Measurements from ENCODE around the gene SH3RF3.

Gene SH3RF3

DNA sequence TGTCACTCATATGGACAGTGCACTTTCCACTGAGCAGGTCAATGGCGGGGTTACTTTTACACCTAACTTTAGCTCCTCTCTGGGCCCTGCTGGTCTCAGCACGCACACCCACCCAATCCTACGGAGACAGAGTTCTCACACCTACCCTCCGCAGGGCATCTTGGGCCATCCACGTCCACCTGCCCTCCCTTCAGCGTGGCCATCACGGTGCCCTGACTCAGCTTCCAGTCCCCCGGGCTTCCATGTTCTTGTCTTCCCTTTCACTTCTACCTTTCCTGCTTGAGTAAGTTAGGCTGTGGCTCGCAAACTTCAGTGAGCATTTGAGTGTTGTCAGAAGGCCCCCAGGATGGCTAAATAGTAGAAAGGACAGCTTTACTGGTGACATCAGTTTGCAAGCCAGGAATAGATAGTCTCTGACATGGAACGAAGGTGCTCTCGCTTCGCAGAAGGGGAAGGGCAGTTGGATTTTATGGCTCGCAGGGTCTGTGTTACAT, 252.4 kb downstream of the SH3RF3 start:
- peak in 1 of 2 donors; percentile 9 for DNase-seq

DNA sequence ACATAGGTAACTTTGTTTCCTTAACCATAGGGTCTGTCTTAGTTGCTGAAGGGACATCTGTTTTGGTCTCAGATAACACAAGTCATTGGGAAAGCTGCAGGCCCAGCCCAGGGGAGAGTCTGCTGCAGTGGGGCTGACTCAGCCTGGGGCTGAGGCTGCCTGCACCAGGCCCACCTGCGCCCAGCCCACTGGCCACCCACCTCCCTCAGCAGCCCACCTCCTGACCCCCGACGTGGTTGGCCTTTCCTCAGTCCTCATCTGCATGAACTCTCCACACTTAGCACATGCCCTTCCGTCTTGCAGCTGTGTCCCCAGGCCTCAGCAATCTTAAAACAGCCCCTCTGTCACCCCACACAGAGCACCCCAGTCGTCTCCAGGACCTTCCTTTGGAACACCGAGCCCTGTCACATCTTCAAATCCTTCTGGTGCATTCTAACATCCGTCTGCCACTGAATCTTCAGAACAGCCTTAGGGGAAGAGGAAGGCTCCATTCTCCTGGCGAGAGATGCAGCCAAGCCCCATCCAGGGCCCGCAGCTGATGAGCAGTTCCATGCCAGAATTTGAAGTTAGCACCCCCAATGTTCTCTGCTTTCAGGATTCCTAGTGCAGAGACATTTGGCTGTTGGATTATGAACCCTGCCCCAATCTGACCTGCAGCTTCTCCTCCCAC, 253.4 kb downstream of the SH3RF3 start:
- DNase-seq = peak in 1 of 2 donors; percentile 10

DNA sequence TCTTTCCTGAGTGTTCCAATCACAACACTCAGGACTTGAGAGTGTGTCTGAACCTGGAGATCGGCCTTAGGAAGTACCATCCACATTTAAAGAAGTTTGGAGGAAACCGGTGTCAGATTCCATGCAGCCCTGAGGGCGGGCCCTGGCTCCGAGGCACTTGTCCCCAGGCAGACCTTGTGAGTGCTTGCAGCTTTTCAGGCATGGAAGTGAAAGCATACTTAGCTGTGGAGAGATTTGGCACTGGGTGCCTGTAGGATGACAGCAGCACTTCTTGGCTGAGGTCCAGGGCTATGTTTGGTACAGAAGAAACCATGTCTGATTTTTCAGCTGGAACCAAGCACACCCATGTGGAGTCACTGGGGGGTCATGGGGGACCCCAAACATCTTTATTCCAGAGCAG, 253.9 kb downstream of the SH3RF3 start:
- peak in 1 of 2 donors; percentile 4 for DNase-seq

DNA sequence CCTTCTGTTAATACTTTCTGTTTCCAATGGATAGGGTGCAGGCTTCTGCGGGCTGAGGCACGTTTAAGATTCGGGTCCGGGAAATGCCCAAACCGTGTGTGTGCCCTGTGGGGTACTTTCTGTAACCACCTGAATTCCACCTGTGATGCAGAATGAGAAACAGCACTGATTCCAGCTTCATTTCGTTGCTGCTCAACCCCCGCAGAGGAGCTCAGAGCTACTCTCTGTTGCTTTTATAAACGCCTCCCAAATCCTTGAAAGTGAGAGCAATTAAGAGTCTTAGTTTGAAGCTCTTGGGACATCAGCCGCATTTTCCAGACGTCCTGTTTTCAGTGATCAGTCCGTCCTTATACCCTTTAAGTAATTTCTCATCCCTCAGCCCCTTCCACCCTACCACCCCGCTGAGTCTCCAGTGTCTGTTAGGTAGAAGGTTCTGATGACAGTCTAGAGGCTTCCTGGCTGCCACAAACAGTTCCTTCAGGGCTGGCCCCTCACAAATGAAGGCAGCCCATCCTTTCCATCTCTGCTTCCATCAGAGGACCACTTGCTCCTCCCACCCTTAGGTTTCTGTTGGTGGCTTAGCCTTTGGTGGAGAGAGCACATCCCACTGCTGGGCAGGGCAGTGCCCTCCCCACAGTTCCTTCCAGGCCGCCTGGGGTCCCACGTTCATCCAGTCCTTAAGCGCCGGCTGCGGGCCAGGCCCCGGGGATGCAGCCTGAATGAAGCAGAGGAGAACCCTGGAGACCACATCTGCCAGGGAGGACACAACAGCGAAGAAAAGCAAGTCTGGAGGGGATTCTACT, 254.7 kb downstream of the SH3RF3 start:
- DNase-seq = peak in 1 of 2 donors; percentile 2

DNA sequence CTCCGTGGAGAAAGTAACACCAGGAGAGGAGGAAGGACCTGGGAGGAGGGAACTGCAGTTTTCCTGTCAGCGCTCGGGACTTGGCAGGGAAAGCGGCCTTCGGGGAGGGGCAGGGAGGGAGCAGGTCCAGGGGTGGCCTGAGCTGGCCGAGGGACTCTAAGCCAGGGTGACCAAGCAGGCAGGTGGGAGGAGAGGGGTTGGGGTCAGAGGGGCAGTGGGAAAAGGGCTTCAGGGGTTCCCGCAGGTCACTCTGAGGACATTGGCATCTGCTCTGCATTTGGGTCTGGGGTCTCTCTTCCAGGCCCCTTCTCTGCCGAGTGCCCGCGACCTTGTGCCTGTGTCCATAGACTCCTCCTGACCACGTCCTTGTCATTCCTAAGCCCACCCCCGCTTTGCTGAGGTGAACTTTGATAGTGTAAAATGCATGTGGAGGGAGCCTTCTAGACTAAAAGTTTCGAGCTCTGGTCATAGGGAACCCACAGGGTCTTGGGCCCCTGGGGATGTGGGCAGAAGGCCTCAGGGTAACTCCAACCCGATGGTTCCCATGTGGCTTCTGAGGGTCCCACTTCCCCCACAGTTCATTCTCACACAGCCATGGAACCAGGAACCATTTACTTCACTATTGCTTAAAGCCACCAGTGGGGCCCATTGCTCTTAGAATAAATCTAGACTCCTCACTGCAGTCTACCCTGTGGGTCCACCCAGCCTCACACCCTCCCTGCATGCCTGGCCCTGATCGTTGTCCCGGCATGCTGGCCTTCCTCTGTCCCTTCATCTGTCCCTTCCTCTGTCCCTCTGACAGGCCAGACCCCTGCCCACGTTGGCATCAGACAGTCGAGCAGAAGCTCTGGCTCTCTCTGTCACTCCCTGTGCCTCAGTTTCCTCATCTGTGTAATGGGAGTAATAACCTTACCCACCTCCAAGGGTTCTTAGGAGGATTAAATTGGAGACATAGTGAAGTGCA, 255.6 kb downstream of the SH3RF3 start:
- no peak for DNase-seq

DNA sequence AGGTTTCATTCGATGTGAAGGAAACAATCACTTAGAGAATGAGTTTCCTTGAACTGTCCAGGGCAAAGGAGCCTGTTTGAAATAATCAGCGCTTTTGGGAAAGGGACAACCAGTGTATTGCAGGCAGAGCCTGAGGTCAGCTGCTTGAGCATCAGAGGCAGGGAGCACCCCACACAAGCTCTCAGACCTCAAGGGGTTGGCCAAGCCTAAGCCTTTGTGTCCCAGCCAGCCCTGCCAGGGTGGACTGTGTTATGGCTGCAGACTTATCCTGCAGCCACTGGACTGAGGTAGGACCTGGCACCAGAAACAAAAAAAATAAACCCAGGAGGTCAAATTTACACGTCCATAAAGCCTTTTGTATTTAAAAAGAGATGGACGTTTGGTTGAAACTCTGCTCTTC, 256.5 kb downstream of the SH3RF3 start:
- no peak for DNase-seq

DNA sequence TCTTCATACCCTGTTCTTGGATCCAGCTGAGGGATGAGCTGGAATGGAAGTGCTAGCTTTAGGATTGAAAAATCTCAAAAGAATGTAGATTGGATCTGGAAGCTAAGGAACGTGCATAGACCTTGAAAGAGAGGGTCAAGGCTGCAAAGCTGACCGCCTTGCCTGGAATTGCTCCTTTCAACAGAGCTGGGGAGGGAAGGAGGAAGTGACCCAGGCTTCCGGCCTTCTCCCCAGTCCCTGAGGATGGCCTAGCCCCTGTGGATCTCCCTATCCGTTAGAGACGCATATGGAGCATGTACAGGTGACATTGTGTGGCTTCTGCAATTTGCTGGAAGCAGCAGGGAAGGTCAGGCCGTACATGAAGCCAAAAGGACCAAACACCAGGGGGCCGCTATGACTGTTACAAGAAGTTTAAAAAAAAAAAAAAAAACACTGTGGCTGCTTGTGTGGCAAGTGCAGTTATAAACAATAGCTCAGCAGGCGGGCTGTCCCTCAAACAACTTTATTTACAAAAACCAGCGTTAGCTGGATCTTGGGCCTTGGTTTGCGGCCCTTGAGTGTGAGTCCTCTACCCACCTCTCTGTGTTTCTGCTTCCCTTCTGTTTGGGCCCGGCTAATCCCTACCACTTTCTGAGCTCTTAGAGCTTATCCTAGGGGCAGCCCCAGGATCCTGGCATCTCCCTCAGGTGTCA, 257.1 kb downstream of the SH3RF3 start:
- DNase-seq = no peak

DNA sequence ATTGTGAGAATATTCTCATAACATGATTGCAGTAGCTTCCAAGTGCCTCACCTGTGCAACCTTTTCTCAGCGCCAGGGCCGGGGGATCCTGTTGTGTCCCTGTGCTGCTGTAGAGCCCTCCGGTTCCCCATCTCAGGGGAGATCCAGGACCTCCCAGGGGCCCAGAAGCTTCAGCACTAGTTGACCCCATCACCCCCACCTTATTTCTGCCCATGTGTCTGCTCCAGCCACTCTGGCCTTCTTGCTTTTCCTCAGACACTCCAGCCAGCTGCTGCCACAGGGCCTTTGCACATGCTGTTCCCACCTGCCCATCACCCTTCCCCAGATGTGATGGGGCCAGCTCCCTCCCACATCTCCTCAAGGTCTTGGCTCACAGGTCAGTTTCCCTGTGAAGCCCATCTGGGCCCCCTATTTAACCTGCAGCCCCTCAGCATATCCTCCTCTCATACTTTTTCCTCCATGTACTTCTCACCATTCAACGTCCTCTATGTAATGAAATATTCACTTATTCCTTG, 258.3 kb downstream of the SH3RF3 start:
- DNase-seq = no peak

DNA sequence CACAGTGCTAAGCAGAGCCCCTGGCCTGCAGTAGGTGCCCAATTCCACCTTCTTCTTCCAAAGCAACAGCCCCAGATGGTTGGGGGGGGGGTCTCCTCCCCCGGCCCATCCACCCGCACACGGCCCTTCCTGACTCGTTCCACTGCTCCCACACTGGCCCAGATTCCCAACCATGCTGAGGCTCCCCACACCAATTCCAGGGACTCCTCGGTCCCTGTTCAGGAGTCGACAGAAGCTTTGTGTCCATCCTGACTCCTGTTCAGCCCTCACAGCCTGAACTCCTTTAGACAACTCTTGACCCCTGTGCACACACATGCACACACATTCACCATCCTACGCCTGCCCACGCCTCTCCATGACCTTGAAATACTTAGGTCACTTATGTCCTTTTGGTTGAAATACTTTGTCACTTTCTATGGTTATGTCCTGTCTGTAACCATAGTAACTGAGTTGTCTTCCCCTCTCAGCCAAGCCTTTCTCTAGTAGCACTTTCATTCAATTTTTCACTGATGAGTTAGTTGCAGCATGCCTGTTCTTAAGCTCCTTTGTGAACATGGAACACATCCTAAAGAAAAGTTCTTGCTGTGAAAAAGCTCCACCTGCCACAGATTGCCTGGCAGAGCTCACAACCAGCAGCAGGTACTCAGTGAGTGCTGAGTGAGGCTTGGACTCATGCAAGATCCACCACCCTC, 258.9 kb downstream of the SH3RF3 start:
- no peak for DNase-seq

DNA sequence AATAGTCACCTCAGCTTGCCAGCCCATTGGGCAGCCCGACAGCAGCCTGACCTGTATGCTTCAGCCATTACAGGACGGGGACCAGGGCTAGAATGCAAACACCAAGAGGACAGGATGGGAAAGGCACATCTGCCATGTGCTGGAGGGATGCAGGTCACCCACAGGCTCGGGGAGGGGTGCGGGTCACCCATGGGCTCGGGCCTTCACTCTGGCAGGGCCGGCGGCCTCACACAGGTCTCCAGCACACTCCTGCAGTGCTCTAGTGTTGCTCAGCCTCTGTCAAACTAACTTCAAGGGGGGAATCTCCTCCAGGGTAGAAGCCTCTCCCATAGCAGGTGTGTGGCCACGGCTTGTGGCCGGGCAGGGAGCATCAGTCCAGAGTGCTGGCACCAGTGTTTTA, 262.2 kb downstream of the SH3RF3 start:
- no peak for DNase-seq

DNA sequence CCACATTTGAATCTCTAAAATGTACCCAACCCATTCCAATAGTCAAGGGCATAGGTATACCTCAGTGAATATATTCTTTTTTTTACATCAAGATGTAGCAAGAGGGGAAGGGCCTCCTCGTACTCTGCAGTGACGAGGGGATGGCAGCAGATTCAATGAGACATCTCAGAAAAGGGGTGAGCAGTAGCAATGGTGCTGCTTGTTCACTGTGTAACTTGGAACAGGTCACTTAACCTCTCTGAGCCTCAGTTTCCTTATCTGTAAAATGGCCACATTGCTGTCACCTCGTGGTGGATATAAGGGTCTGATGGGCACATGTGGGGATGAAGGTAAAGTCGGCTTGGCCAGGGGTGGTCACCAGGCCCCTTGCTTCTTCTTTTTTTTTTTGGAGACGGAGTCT, 263.1 kb downstream of the SH3RF3 start:
- DNase-seq = no peak

DNA sequence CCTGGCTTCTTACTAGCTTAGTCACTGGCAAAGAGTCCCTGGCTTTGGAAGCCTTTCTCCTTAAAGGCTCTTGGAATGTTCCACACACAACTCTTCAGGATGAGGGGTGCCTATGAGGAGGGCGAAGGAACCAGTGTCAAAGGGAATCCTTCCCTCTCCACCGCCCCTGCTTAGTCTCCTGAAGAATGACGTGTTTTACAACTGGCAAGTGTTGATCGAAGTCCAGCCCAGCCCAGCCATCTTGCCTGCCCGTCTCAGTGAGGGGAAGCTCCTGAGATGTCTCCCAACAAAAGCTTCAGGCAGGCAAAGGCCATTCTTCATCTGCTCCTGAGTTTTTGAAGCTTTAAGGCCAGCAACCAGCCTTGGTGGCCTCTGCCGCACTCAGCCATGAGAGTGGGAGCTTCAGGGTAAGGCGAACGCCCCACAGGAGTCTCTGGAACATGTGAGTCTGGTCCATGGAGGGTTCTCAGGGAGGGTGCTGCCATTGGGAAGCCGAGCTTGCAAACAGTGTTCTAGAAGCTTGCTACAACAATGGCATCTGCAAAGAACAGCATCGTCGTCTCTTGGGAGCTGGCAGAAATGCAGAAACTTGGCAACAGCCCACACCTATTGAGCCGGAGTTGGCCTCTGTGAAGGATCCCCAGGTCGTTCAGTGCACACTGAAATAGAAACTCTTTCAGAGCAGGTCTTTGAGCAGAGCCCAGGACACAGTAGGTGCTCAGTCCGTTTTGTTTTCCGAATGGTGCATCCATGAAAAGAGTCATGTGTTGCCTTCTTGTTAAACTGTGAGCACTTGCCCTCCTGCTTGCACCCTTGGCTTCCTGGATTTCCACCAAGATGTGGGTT, 264.0 kb downstream of the SH3RF3 start:
- no peak for DNase-seq

DNA sequence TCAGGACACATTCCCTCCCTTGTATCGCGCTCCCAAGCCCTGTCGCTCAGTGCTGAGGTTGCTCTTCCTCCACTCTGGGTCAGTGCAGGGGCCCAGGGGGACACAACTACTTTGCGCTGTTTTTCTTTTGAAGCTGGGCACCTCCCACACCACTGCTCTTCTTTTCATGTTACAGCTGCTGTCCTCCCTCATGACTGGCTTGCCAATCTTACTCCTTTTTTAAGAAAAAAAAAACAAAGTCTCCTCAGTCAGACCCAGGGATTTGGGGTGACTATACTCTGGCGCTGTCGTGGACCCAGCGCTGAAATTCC, 264.6 kb downstream of the SH3RF3 start:
- no peak for DNase-seq

DNA sequence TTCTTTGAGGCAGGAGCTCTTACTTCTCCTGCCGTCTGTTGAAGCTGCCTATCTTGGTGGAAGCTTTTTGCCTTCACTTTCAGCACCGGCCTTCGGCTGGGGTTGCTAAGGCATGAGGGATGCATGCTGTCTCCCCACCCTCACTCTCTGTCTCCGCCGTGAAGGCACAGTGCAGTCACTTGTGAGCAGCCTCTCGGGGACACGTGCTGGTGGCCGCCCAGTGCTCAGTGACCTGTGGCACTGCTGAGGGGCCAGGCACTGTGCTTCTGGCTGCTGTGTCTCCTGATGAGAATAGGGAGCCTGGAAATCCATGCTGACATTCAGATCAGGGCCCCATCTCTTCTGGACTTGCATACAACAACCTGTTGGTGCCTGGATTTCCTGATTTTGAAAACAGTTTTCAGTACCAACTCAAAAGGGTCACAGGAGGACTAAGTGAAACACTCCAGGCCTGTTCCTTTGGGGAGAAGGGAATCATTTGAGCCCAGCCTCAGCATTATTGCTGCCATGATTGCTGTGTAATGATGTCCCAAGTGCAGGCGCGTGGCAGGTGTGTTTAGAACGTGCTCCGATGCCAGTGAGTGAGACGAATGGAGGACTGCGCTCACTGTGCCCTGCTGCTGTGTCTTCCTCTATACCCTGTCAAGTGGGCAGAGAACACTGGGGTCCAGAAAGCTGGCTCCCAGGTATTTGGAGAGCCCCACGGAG, 266.6 kb downstream of the SH3RF3 start:
- DNase-seq = no peak

DNA sequence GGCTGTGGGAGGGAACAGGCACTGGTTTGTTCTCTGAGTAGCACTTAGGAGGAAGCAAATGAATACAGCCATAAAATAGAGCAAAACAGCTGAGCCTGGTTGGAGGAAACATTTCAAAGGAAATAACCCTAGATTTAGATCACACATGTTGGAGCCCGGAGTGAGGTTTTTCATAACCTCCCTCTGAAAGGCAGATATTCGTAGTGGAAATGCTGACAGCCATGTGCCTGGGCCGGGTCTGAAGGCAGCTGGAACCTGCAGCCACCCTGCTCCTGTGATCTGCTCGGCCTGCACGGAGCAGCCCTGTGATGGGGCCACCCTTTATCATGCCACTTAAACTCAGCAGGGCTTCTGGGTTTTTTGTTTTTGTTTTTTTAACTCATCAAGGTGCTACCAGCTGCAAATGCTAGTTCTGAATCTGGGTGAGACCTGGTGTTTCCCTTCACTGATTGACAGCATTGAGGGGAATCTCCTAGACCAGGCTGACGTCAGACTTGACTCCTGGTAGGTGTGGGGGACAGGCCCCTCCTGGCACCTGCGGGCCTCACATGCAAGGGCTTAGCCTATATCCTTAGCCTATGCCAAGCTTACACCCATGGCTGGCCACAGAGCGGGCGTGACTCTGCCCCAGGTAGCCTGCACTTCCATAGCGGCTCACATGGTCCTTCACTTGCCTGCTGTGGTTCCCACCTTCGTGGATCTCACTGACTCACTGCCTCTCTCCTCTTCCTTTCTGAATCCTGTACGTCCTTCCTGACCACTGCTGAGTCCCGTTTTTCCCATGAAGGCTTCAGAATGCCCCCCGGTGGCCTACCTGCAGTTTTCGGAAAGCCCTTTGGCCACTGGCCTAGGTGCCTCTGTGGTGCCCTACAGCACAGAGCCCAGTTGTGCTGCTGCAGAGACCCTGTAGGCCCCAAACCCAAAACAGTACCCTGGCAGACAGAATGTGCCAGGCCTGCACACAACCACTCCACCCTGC, 267.5 kb downstream of the SH3RF3 start:
- no peak for DNase-seq

DNA sequence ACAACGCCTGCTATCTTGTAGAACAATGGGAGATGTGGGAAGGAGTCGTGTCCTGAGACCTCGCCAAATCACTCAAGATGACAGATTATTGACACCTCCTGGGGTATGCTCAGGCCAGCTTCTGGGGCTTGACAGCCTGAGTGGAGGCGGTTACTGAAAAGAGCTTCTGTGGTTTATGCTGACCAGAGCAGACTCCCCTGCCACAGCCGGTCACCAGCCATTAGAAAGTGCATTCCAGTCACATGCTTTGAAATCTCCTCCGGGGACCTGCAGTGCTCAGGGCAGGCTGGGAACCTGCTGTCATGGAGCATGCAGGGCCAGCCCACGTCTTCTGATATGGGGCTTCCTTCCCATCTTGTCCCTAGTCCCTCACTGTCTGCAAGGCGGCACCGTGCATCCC, 268.9 kb downstream of the SH3RF3 start:
- DNase-seq = no peak

DNA sequence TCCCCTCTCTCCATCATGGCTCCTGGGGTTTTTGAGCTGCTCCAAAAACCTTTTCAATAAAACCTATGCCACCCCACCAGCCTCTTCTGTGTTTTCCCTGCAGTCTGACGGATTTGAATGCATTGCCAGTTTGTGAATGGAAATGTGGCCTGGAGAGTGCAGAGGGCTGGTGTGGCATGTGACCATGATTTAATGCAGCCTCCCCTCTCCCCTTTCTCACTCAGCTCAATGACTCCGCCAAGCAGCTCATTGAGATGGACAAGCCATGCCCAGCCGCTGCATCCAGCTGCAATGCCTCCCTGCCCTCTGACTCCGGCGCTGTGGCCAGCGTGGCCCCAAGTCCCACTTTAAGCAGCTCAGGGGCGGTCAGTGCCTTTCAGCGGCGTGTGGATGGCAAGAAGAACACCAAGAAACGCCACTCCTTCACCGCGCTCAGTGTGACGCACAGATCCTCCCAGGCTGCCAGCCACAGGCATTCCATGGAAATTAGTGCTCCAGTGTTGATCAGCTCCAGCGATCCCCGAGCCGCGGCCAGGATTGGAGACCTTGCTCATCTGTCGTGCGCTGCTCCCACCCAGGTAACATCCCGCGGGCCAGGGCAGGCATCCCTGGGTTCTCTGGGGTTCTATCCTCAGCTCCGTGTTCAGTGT, 269.5 kb downstream of the SH3RF3 start:
- DNase-seq = no peak

DNA sequence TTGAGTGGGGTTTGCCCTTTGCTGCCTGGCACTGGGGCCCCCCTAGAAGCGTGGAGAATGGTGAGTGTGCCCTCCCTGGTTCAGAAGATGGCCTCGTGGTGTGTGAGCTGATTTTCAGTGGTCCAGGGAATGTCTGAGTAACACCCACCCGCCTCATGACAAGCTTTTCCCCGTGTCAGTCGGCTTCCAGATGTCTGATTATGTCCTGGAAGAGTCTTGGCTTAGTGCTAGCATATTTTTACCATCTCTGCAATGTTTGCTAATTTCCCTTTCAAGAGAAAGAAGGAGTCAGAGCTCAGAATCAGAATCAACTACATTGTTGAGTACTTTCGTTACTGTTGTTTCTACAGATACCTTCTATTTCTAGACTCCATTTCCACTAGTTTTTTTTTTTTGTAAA, 270.1 kb downstream of the SH3RF3 start:
- DNase-seq = no peak
